Astrocyte of the cerebellum (primary cell): ENCODE data around the gene TFAP2D.

Source experiments
- DNase-seq: peaks from one replicate; pipeline ENCODE4 v3.0.0-alpha.2; 2011; ENCODE audit warnings: low read depth
- H3K4me3 ChIP-seq: 2 replicates; pipeline ENCODE4 v1.5.1; 2011; ENCODE audit warnings: mild to moderate bottlenecking, low read depth, low read length, moderate library complexity
- in situ Hi-C: cut with HindIII; loops from 2 replicates; pipeline ENCODE4 v1.10.0; 2017; ENCODE audit warnings: low sequenced_read_pairs
- TF ChIP-seq, protein P1 (sequence below): IDR thresholded peaks from 2 replicates; pipeline ENCODE4 v1.5.1; 2012; ENCODE audit warnings: low read length, low read depth, moderate library complexity, mild to moderate bottlenecking; ENCODE audit errors: missing control alignments

TFAP2D gene

DNA sequence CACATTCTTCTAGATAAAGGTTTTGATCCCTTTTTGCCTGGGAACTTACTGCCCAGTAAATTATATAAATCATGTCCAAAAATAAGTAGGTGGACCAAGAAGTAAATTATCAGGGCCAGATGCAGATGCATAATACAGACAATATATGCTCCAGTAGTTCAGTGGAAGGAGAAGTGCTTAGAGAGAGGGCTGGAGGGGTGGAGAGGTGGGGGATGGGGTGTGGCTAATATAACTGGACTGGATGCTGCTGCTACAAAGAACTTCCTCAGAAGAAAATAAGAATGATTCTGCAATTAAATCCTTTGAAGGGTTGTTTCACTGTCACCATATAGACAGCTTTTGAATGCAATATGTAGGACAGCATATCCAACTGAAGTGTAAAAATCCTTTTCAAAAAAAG lies 14.8 kb upstream of the TFAP2D start:
- in situ Hi-C loops = no loop called here
- no peak for DNase-seq
- TF ChIP-seq, protein P1, sequence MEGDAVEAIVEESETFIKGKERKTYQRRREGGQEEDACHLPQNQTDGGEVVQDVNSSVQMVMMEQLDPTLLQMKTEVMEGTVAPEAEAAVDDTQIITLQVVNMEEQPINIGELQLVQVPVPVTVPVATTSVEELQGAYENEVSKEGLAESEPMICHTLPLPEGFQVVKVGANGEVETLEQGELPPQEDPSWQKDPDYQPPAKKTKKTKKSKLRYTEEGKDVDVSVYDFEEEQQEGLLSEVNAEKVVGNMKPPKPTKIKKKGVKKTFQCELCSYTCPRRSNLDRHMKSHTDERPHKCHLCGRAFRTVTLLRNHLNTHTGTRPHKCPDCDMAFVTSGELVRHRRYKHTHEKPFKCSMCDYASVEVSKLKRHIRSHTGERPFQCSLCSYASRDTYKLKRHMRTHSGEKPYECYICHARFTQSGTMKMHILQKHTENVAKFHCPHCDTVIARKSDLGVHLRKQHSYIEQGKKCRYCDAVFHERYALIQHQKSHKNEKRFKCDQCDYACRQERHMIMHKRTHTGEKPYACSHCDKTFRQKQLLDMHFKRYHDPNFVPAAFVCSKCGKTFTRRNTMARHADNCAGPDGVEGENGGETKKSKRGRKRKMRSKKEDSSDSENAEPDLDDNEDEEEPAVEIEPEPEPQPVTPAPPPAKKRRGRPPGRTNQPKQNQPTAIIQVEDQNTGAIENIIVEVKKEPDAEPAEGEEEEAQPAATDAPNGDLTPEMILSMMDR = no peak
- H3K4me3 ChIP-seq = no peak overlapping the region

DNA sequence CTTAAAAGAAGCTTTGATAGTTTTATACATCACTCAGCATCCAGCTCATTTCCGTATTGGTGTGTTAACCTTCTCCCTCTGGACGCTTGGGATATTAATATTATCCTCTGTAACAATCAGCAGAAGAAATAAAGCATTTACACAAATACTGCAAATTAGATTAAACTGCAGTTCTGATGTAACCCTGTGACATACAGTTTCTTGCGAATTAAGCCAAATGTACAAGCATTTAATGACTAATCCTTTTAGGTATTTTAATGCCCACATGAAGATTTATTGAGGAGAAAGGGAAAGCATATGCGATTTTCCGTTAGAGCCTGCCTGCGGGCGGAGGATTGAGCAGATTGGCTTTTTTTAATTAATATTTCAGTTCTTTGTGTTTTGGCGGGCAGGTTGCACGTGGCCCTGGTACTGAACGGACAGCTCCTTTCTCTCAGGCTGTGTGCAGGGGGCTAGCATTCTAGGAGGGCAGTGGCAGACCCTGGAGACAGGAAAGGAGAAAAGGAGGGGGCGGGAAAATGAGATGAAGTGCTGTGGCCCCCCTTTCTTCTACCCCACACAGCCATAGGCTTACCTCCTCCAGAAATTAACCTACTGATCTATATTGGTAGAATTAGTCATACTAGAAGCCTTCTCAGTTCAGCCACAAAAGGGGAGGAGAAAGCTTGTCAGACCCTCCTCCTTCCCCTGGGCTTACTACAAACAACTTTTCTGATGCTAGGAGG lies 14.1 kb upstream of the TFAP2D start:
- TF ChIP-seq, protein P1 = no peak
- DNase-seq = no peak
- in situ Hi-C loops = no loop called here
- no peak overlapping the region for H3K4me3 ChIP-seq

DNA sequence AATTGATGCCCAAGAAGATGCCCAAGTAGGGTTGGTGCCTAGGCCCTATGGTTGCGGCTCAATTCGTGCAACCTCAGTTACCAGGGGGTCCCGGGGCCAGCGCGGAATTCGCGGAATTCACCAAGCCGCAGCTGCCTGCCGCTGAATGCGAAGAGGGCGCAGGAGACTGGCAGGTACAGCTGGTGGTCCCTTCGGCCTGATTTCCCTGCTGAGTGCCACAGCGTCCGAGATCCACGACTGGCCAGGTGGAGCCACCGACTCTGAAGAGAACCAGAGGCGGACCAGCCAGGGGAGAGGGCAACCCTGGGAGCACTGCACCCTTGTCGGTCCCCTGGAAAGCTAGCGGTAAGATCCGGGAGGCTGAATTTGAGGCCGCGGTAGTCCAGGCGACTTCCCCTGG lies 6.8 kb upstream of the TFAP2D start:
- no peak for DNase-seq
- H3K4me3 ChIP-seq = no peak overlapping the region
- TF ChIP-seq, protein P1 = no peak
- in situ Hi-C loops = no loop called here

DNA sequence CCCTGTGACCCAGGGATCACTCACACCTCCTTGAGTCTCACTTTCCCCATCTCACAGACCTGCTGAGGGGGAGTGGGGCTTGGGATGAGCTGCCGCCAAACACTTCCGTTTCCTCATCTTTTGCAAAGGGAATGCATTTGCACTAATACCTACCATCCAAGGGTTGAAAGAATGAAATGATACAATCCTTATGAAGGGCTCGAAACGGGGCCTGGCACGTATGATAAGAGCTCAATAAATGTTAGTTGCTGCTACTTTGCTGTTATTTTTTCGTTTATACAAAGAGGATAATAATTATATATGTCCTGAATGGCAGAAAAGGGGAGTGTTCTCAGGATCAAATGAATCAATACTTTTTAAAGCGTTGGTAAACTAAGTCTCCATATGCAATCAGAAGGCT lies 6.1 kb upstream of the TFAP2D start:
- DNase-seq = no peak
- in situ Hi-C loops = no loop called here
- TF ChIP-seq, protein P1 = no peak

DNA sequence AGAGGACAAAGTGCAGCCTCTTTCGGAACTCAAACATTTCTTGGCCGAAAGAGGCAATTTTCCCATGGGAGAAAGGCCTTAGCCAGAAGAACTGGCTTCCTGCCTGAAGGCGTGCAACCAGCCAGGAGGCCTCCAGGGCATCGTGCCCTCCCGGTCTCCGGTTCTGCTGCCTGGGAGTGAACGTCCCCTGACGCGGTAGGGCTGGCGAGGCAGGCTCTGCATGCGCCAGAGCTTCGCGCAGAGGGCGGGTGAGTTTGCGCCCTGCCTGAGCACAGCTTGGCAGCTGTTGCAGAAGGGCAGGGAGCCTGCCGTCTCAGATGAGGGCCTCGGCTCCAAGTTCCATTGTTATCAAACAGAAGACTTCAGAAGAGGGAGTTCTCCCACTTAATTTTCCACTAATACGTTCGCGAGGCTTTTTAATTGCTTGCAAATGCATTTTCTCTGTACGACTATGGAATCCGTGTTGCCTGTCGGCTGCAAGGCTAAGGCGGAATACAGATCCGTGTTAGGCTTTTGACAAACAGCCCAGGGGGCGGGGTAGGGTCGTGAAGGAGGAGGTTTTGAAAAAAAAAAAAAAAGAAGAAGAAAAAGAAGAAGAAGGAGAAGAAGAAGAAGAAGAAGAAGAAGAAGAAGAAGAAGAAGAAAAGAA lies 5.5 kb upstream of the TFAP2D start:
- H3K4me3 ChIP-seq = no peak overlapping the region
- TF ChIP-seq, protein P1 = no peak
- no peak for DNase-seq
- in situ Hi-C loops = no loop called here

More for the DNA sequence above, 6.1 kb upstream of the TFAP2D start:
- H3K4me3 ChIP-seq = no peak overlapping the region

DNA sequence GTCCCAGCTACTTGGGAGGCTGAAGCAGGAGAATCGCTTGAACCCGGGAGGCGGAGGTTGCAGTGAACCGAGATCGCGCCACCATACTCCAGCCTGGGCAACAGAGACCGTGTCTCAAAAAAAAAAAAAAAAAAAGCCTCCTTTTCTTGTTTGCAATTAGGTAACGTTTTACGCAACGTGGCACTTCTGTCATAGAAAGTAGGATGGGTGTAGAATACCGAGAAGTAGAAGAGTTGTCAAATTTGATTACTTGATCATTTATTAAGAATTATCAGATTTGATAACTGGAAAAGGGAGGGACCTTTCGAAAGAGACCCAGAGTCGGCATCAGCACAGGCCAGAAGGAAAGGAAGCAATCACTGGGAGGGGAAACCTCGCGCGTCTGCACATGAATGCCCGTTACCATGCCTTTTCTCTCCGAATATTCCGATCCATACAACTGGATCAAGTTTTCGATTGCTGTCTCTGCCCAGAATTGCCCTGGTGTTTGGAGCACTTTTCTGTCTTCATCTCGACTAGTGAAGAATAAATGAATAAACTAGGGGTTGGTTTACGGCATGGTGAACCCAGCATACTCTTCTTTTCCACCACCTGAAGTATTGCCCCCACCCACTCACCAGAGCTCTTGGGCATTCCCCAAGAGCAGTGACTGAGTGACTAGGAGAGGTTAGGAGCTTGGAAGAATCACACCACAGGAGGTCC lies 4.5 kb upstream of the TFAP2D start:
- DNase-seq = no peak
- TF ChIP-seq, protein P1 = no peak
- no peak overlapping the region for H3K4me3 ChIP-seq
- in situ Hi-C loops = no loop called here
